GM12873 (cell line): ENCODE measurements around the gene ZNF784.

Source experiments
- CTCF ChIP-seq: IDR thresholded peaks from 2 replicates; pipeline ENCODE4 v1.5.1; 2012; ENCODE audit warnings: low read depth, mild to moderate bottlenecking, moderate library complexity, low read length, control low read depth; ENCODE audit not compliant: insufficient read depth; ENCODE audit errors: missing control alignments

Gene ZNF784

GRCh38 chr19:55650602-55651230 lies 26.4 kb upstream of the ZNF784 start:
- no peak for TF ChIP-seq CTCF

GRCh38 chr19:55650126-55650557 lies 25.8 kb upstream of the ZNF784 start:
- TF ChIP-seq CTCF, result no peak

GRCh38 chr19:55649268-55650125 lies 25.1 kb upstream of the ZNF784 start:
- no peak for TF ChIP-seq CTCF

GRCh38 chr19:55648585-55649267 lies 24.4 kb upstream of the ZNF784 start:
- TF ChIP-seq CTCF, result no peak

- TF ChIP-seq CTCF, result no peak
Measured at GRCh38 chr19:55647732-55648584, 23.6 kb upstream of the ZNF784 start, which contains the start of gene CCDC106. Gene CCDC106 (plus strand): TSS chr19:55648212. CDS start chr19:55649047, 835 bp downstream.

- TF ChIP-seq CTCF, result no peak
Measured at GRCh38 chr19:55646889-55647731, 22.7 kb upstream of the ZNF784 start.
